ENCODE measurements around the gene UNC5B. TPM values are rescaled to one million over a fixed set of nuclear protein-coding genes. Genes with fewer than 3 reads are reported as not detected.

Gene UNC5B
- total RNA-seq, 2 donors from 2014 or later, result not detected

- Mint-ChIP-seq H3K27ac (no peak overlapping the region), H3K4me1 (no peaks in the 10 kb centered on the region), H3K27me3 (peaks cover 38% of the 10 kb centered on the region), H3K36me3 (ENCODE audit: low read depth) (no peaks in the 10 kb centered on the region), H3K4me3 (no peak overlapping the region)
- no peaks in the 10 kb centered on the region for H3K9me3 ChIP-seq (ENCODE audit: control insufficient read depth, low read length, poor library complexity, severe bottlenecking)
- DNase-seq (no peak), ATAC-seq (no peak)
These were observed 100.7 kb downstream of the UNC5B start for GRCh38 chr10:71312811-71313789.

GRCh38 chr10:71314028-71314693, 101.8 kb downstream of the UNC5B start:
- Mint-ChIP-seq H3K4me1 (peaks cover 5% of the 10 kb centered on the region), H3K27ac (no peak overlapping the region), H3K4me3 (no peak overlapping the region), H3K36me3 (ENCODE audit: low read depth) (no peaks in the 10 kb centered on the region), H3K27me3 (peaks cover 34% of the 10 kb centered on the region)
- peak; percentile 32 to 43 (median 35) for DNase-seq
- H3K9me3 ChIP-seq (ENCODE audit: control insufficient read depth, low read length, poor library complexity, severe bottlenecking), result no peaks in the 10 kb centered on the region
- ATAC-seq, result peak; percentile 42

- H3K4me3 Mint-ChIP-seq, result no peak overlapping the region
- H3K36me3 Mint-ChIP-seq (ENCODE audit: low read depth), result no peaks in the 10 kb centered on the region
These were observed 102.4 kb downstream of the UNC5B start for GRCh38 chr10:71314694-71315225.

GRCh38 chr10:71316056-71316785, 103.9 kb downstream of the UNC5B start:
- ATAC-seq, result no peak
- Mint-ChIP-seq H3K4me3 (no peak overlapping the region), H3K36me3 (ENCODE audit: low read depth) (no peaks in the 10 kb centered on the region), H3K27ac (peak overlapping the region; percentile 16), H3K27me3 (peaks cover 18% of the 10 kb centered on the region), H3K4me1 (peaks cover 8% of the 10 kb centered on the region)
- no peaks in the 10 kb centered on the region for H3K9me3 ChIP-seq (ENCODE audit: control insufficient read depth, low read length, poor library complexity, severe bottlenecking)
- DNase-seq, result no peak

More at GRCh38 chr10:71314694-71315225, 102.4 kb downstream of the UNC5B start:
- H3K4me1 Mint-ChIP-seq, result peaks cover 8% of the 10 kb centered on the region
- no peak for DNase-seq
- H3K27ac Mint-ChIP-seq, result no peak overlapping the region
- no peaks in the 10 kb centered on the region for H3K9me3 ChIP-seq (ENCODE audit: control insufficient read depth, low read length, poor library complexity, severe bottlenecking)
- no peak for ATAC-seq
- peaks cover 28% of the 10 kb centered on the region for H3K27me3 Mint-ChIP-seq

- Mint-ChIP-seq H3K27ac (peak overlapping the region; percentile 16), H3K27me3 (peaks cover 15% of the 10 kb centered on the region), H3K36me3 (ENCODE audit: low read depth) (no peaks in the 10 kb centered on the region), H3K4me1 (peaks cover 8% of the 10 kb centered on the region), H3K4me3 (no peak overlapping the region)
- DNase-seq (no peak), ATAC-seq (no peak)
- H3K9me3 ChIP-seq (ENCODE audit: control insufficient read depth, low read length, poor library complexity, severe bottlenecking), result no peaks in the 10 kb centered on the region
These were observed 104.4 kb downstream of the UNC5B start for GRCh38 chr10:71316786-71317160.

- H3K27ac Mint-ChIP-seq, result no peak overlapping the region
- H3K4me3 Mint-ChIP-seq, result peak overlapping the region; percentile 49
- DNase-seq (no peak), ATAC-seq (no peak)
- H3K36me3 Mint-ChIP-seq (ENCODE audit: low read depth), result no peaks in the 10 kb centered on the region
- peaks cover 13% of the 10 kb centered on the region for H3K27me3 Mint-ChIP-seq
- H3K4me1 Mint-ChIP-seq, result peaks cover 8% of the 10 kb centered on the region
- H3K9me3 ChIP-seq (ENCODE audit: control insufficient read depth, low read length, poor library complexity, severe bottlenecking), result no peaks in the 10 kb centered on the region
These were observed 105.4 kb downstream of the UNC5B start for GRCh38 chr10:71317739-71318138.

- peak within 1 kb of the TSS; percentile 88 for H3K27ac Mint-ChIP-seq
- peaks cover 4% of the 10 kb centered on the region for H3K27me3 Mint-ChIP-seq
- ATAC-seq (peak; percentile 91), DNase-seq (peak; percentile 75 to 83 (median 82))
- peaks cover 15% of the 10 kb centered on the region for H3K4me1 Mint-ChIP-seq
- no peaks in the 10 kb centered on the region for H3K9me3 ChIP-seq (ENCODE audit: control insufficient read depth, low read length, poor library complexity, severe bottlenecking)
- peaks cover 7% of the 10 kb centered on the region for H3K36me3 Mint-ChIP-seq (ENCODE audit: low read depth)
- peak within 1 kb of the TSS; percentile 95 for H3K4me3 Mint-ChIP-seq
These were observed 106.9 kb downstream of the UNC5B start, which contains the start of gene SLC29A3 for GRCh38 chr10:71319042-71319799. Gene SLC29A3 (plus strand): TSS chr10:71319259. CDS start chr10:71319310, 51 bp downstream.

GRCh38 chr10:71319800-71320392, 107.5 kb downstream of the UNC5B start:
- peaks cover 15% of the 10 kb centered on the region for H3K4me1 Mint-ChIP-seq
- no peaks in the 10 kb centered on the region for H3K9me3 ChIP-seq (ENCODE audit: control insufficient read depth, low read length, poor library complexity, severe bottlenecking)
- peak overlapping the region; percentile 88 for H3K27ac Mint-ChIP-seq
- H3K27me3 Mint-ChIP-seq, result peaks cover 4% of the 10 kb centered on the region
- peaks cover 7% of the 10 kb centered on the region for H3K36me3 Mint-ChIP-seq (ENCODE audit: low read depth)
- DNase-seq, result no peak
- H3K4me3 Mint-ChIP-seq, result peak overlapping the region; percentile 95
- ATAC-seq, result no peak

GRCh38 chr10:71320592-71320991, 108.2 kb downstream of the UNC5B start:
- no peak for DNase-seq
- Mint-ChIP-seq H3K4me1 (peaks cover 15% of the 10 kb centered on the region), H3K27me3 (peaks cover 4% of the 10 kb centered on the region), H3K4me3 (peak overlapping the region; percentile 49), H3K27ac (no peak overlapping the region), H3K36me3 (ENCODE audit: low read depth) (peaks cover 7% of the 10 kb centered on the region)
- no peaks in the 10 kb centered on the region for H3K9me3 ChIP-seq (ENCODE audit: control insufficient read depth, low read length, poor library complexity, severe bottlenecking)
- no peak for ATAC-seq

- Mint-ChIP-seq H3K27me3 (peaks cover 4% of the 10 kb centered on the region), H3K4me1 (peaks cover 15% of the 10 kb centered on the region), H3K4me3 (no peak overlapping the region), H3K27ac (no peak overlapping the region), H3K36me3 (ENCODE audit: low read depth) (peaks cover 7% of the 10 kb centered on the region)
- ATAC-seq (no peak), DNase-seq (no peak)
- no peaks in the 10 kb centered on the region for H3K9me3 ChIP-seq (ENCODE audit: control insufficient read depth, low read length, poor library complexity, severe bottlenecking)
These were observed 109.0 kb downstream of the UNC5B start for GRCh38 chr10:71321386-71321785.

GRCh38 chr10:71323407-71323806, 111.0 kb downstream of the UNC5B start:
- Mint-ChIP-seq H3K27me3 (no peaks in the 10 kb centered on the region), H3K36me3 (ENCODE audit: low read depth) (peaks cover 10% of the 10 kb centered on the region), H3K4me3 (no peak overlapping the region), H3K27ac (no peak overlapping the region), H3K4me1 (peaks cover 23% of the 10 kb centered on the region)
- no peak for DNase-seq
- ATAC-seq, result no peak
- no peaks in the 10 kb centered on the region for H3K9me3 ChIP-seq (ENCODE audit: control insufficient read depth, low read length, poor library complexity, severe bottlenecking)

- H3K4me3 Mint-ChIP-seq, result no peak overlapping the region
- peaks cover 10% of the 10 kb centered on the region for H3K36me3 Mint-ChIP-seq (ENCODE audit: low read depth)
- H3K9me3 ChIP-seq (ENCODE audit: control insufficient read depth, low read length, poor library complexity, severe bottlenecking), result no peaks in the 10 kb centered on the region
- H3K4me1 Mint-ChIP-seq, result peaks cover 19% of the 10 kb centered on the region
- no peaks in the 10 kb centered on the region for H3K27me3 Mint-ChIP-seq
- H3K27ac Mint-ChIP-seq, result no peak overlapping the region
- no peak for DNase-seq
- ATAC-seq, result no peak
These were observed 112.4 kb downstream of the UNC5B start for GRCh38 chr10:71324743-71325142.

Measured in T-helper 17 cell (primary cell).